PC-9 (cell line): Measurements from ENCODE around the gene SH3RF3. TPM values are rescaled to one million over a fixed set of nuclear protein-coding genes. Genes with fewer than 3 reads are reported as not detected.
"Not testable (repeated sequence)": the region's sequence is repeated elsewhere in the genome, so short reads cannot be mapped to it uniquely, and the experiment has no call there.

Source experiments
- BruUV-seq: library from RNA; stranded (reverse); fragments of 400-500 nt; replicated peaks from 2 replicates; lab custom pipeline; 2021; lab: Mats Ljungman, UMichigan
- CTCF ChIA-PET: fragments of 300-600 bp; sonication (Branson Sonifier 250); formaldehyde crosslinking; loops from one replicate; lab custom pipeline; 2022; ENCODE audit warnings: antibody characterized with exemption; lab: Charles Lee
- POLR2A ChIA-PET: fragments of 300-600 bp; sonication (Branson Sonifier 250); formaldehyde crosslinking; loops from one replicate; lab custom pipeline; 2022; ENCODE audit warnings: antibody characterized with exemption; ENCODE audit not compliant: unreplicated experiment; lab: Charles Lee
- DNase-seq, 2 experiments: peaks; one replicate each; pipeline versions ENCODE4 v3.0.0 to v3.0.0-alpha.2; 2015 to 2022; ENCODE audit warnings: mixed read lengths in 1 of 2
- H2AFZ ChIP-seq: fragments of 200-600 bp; sonication (generic); 2 replicates; pipeline ENCODE4 v1.8.1; 2017; ENCODE audit warnings: antibody characterized with exemption
- H3F3A ChIP-seq: fragments of 200-600 bp; sonication (generic); 2 replicates; pipeline ENCODE4 v1.8.1; 2017; ENCODE audit warnings: antibody characterized with exemption, mild to moderate bottlenecking, low read depth; ENCODE audit not compliant: insufficient read depth
- H3K27ac ChIP-seq: fragments of 200-600 bp; sonication (generic); 2 replicates; pipeline ENCODE4 v1.6.1; 2016; ENCODE audit warnings: mixed run types
- H3K27me3 ChIP-seq: fragments of 200-600 bp; sonication (generic); 2 replicates; pipeline ENCODE4 v1.6.1; 2016; ENCODE audit warnings: low read depth, mixed run types; ENCODE audit not compliant: insufficient read depth
- H3K36me3 ChIP-seq: fragments of 200-600 bp; sonication (generic); 2 replicates; pipeline ENCODE4 v1.6.1; 2016; ENCODE audit warnings: low read depth, mixed run types
- H3K4me1 ChIP-seq: fragments of 200-600 bp; sonication (generic); replicated peaks from 2 replicates; pipeline ENCODE4 v1.6.1; 2016; ENCODE audit warnings: mixed run types; ENCODE audit not compliant: insufficient read depth
- H3K4me2 ChIP-seq: fragments of 200-600 bp; sonication (generic); 2 replicates; pipeline ENCODE4 v1.6.1; 2017; ENCODE audit warnings: mixed run types
- H3K4me3 ChIP-seq: fragments of 200-600 bp; sonication (generic); 2 replicates; pipeline ENCODE4 v1.6.1; 2016; ENCODE audit warnings: mixed run types
- H3K79me2 ChIP-seq: fragments of 200-600 bp; sonication (generic); 2 replicates; pipeline ENCODE4 v1.6.1; 2017; ENCODE audit warnings: low read depth, mixed run types
- H3K9me2 ChIP-seq: fragments of 200-600 bp; sonication (generic); 2 replicates; pipeline ENCODE4 v1.8.1; 2017; ENCODE audit warnings: mild to moderate bottlenecking; ENCODE audit not compliant: insufficient read depth
- H3K9me3 ChIP-seq: fragments of 200-600 bp; sonication (generic); 2 replicates; pipeline ENCODE4 v1.8.1; 2016; ENCODE audit warnings: low read depth; ENCODE audit not compliant: insufficient read depth
- H4K20me1 ChIP-seq: fragments of 200-600 bp; sonication (generic); 2 replicates; pipeline ENCODE4 v1.8.1; 2017; ENCODE audit not compliant: insufficient read depth
- EZH2 ChIP-seq: fragments of 200-600 bp; sonication (generic); IDR thresholded peaks from 2 replicates; pipeline ENCODE4 v1.8.0; 2017; ENCODE audit warnings: antibody characterized with exemption, low read depth
- intact Hi-C: fragments of 100-400 bp; cut with micrococcal nuclease; formaldehyde crosslinking; loops from one replicate; pipeline ENCODE4 v1.10.0; 2022; ENCODE audit not compliant: unreplicated experiment
- total RNA-seq: library from RNA; stranded (reverse); gene quantifications from 2 replicates; pipeline ENCODE4 v1.2.3, GENCODE V29; 2021
- TF ChIP-seq, protein P1 (sequence below): fragments of 200-600 bp; sonication (generic); conservative IDR thresholded peaks from 2 replicates; pipeline ENCODE4 v1.6.1; 2017; ENCODE audit warnings: mixed run types, antibody characterized with exemption, mild to moderate bottlenecking, moderate library complexity

Gene SH3RF3
- total RNA-seq, 1 experiment from 2014 or later, result 6.1 TPM

DNA sequence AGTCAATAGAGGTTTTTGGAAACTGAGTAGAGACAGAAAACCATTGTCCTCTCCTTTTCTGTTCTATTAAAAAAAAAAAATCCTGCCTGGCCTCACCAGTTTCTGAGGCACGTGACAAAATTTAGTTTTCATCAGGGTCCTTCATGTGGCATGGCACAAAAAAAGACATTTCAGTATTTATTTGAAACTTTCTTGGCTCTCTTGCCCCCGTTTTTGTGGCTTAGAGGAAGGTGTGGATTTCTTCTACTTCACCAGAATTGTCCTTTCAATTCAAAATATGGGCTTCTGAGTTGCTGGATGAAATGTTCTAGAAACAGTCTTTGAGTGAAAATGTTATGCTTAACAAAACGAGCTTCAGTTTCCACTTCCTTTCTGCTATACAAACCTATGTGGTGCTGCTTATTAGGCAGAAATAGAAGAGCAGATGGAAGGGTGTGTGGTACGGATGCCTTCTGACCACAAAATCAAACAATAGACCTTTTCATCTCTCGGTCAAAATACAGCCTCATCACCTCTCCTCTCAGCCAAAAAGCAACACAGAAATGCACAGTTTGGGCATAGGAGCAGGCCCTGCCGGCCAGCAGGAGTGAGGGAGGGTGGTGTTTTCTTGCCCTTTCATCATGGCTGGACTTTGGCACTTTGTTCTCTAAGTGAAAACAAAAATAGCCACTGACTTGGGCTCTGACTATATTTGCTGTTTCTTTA lies 89.2 kb downstream of the SH3RF3 start:
- Histone ChIP-seq H3K27me3 (no peaks in the 10 kb centered on the region), H3K4me1 (peaks cover 34% of the 10 kb centered on the region), H3K4me2 (no peak overlapping the region), H4K20me1 (no peaks in the 10 kb centered on the region), H3K9me2 (no peaks in the 10 kb centered on the region), H3K4me3 (no peak overlapping the region), H3K27ac (no peak overlapping the region), H2AFZ (no peak overlapping the region), H3K36me3 (no peaks in the 10 kb centered on the region), H3K9me3 (no peaks in the 10 kb centered on the region), H3K79me2 (peaks cover 18% of the 10 kb centered on the region; the same call in 1 of the 2 replicates), H3F3A (peaks cover 12% of the 10 kb centered on the region; the same call in 1 of the 2 replicates)
- DNase-seq, result no peak
- TF ChIP-seq EZH2, result no peak
- TF ChIP-seq, protein P1, sequence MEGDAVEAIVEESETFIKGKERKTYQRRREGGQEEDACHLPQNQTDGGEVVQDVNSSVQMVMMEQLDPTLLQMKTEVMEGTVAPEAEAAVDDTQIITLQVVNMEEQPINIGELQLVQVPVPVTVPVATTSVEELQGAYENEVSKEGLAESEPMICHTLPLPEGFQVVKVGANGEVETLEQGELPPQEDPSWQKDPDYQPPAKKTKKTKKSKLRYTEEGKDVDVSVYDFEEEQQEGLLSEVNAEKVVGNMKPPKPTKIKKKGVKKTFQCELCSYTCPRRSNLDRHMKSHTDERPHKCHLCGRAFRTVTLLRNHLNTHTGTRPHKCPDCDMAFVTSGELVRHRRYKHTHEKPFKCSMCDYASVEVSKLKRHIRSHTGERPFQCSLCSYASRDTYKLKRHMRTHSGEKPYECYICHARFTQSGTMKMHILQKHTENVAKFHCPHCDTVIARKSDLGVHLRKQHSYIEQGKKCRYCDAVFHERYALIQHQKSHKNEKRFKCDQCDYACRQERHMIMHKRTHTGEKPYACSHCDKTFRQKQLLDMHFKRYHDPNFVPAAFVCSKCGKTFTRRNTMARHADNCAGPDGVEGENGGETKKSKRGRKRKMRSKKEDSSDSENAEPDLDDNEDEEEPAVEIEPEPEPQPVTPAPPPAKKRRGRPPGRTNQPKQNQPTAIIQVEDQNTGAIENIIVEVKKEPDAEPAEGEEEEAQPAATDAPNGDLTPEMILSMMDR, result no peak
- CTCF ChIA-PET, result no interaction called here
- intact Hi-C loops, result no loop called here
- POLR2A ChIA-PET, result no interaction called here
- no TSS peak for BruUV-seq

DNA sequence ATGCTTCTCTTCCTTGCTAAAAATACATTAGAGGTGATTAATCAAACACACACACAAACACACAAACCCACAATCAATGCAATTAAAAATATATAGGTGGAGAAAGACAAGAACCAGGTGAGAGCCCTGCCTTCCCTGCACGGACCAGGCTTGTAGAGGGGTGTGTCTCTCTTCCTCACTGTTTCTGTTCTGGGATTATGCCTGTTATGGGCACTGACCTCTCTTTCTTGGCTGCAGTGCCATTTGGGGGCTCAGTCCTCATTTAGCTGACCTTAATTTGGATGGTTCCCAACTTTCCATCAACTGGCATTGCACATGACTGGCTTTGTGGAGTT lies 89.8 kb downstream of the SH3RF3 start:
- Histone ChIP-seq H3K79me2 (peaks cover 18% of the 10 kb centered on the region; the same call in 1 of the 2 replicates), H3K4me1 (peaks cover 29% of the 10 kb centered on the region), H4K20me1 (no peaks in the 10 kb centered on the region), H2AFZ (no peak overlapping the region), H3F3A (peaks cover 8% of the 10 kb centered on the region; the same call in 1 of the 2 replicates), H3K27me3 (no peaks in the 10 kb centered on the region), H3K36me3 (no peaks in the 10 kb centered on the region), H3K9me2 (no peaks in the 10 kb centered on the region), H3K9me3 (no peaks in the 10 kb centered on the region), H3K4me2 (no peak overlapping the region), H3K4me3 (no peak overlapping the region), H3K27ac (no peak overlapping the region)
- no peak for TF ChIP-seq EZH2
- TF ChIP-seq, protein P1, result no peak
- no peak for DNase-seq
- no TSS peak for BruUV-seq
- ChIA-PET POLR2A (no interaction called here), CTCF (no interaction called here)
- intact Hi-C loops, result no loop called here

DNA sequence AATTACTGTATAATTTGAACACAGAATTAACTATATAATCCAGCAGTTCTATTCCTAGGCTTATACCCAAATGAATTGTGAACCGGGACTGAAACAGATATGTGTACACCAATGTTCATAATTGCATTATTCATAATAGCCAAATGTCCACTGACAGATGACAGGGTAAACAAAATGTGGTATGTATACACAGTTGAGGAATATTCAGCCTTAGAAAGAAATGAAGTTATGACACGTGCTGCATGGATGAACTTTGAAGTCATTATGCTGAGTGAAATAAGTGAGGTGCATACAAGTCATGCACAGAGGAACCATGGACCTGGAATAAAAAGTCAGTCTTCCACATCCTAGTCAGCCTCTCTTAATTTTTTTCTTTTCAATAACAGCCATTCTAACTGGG lies 91.9 kb downstream of the SH3RF3 start:
- no peak overlapping the region for H2AFZ ChIP-seq
- H4K20me1 ChIP-seq, result no peaks in the 10 kb centered on the region
- no peaks in the 10 kb centered on the region for H3K27me3 ChIP-seq
- peaks cover 8% of the 10 kb centered on the region for H3K4me1 ChIP-seq
- no peak overlapping the region for H3K4me2 ChIP-seq
- H3K9me3 ChIP-seq, result no peaks in the 10 kb centered on the region
- 0 out of 2 replicates have a peak, but pooled peaks cover 2% of the 10 kb centered on the region for H3K79me2 ChIP-seq
- intact Hi-C loops, result no loop called here
- no TSS peak for BruUV-seq
- ChIA-PET CTCF (no interaction called here), POLR2A (no interaction called here)
- H3K4me3 ChIP-seq, result no peak overlapping the region
- no peak for DNase-seq
- no peaks in the 10 kb centered on the region for H3K36me3 ChIP-seq
- H3K9me2 ChIP-seq, result no peaks in the 10 kb centered on the region
- no peaks in the 10 kb centered on the region for H3F3A ChIP-seq
- TF ChIP-seq, protein P1, result no peak
- no peak for TF ChIP-seq EZH2
- H3K27ac ChIP-seq, result no peak overlapping the region

DNA sequence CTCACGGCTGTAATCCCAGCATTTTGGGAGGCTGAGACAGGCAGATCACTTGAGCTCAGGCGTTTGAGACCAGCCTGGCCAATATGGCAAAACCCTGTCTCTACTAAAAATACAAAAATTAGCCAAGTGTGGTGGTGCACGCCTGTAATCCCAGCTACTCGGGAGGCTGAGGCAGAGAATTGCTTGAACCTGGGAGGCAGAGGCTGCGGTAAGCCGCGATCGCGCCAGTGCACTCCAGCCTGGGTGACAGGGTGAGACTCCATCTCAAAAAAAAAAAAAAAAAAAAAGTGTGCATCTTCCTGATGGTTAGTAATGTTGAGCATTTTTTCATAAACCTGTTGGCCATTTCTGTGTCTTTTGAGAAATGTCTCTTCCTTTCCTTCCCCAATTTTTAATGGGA lies 92.3 kb downstream of the SH3RF3 start:
- H3K4me1 ChIP-seq, CTCF ChIA-PET, H3K27ac ChIP-seq, DNase-seq, H3K4me2 ChIP-seq, H2AFZ ChIP-seq, H3K9me3 ChIP-seq, H3K27me3 ChIP-seq, H3F3A ChIP-seq, H3K36me3 ChIP-seq, POLR2A ChIA-PET, H3K79me2 ChIP-seq, BruUV-seq, H3K4me3 ChIP-seq, H4K20me1 ChIP-seq, intact Hi-C loops, H3K9me2 ChIP-seq: not testable (repeated sequence)
